Neural progenitor cell (in vitro differentiated cells): Measurements from ENCODE around the gene ENOSF1. TPM values are rescaled to one million over a fixed set of nuclear protein-coding genes. Genes with fewer than 3 reads are reported as not detected.
"Not testable (repeated sequence)": the region's sequence is repeated elsewhere in the genome, so short reads cannot be mapped to it uniquely, and the experiment has no call there.

Experiments
- DNase-seq: peaks from one replicate; pipeline ENCODE4 v3.0.0-alpha.2; 2016; ENCODE audit warnings: low spot score
- H2AFZ ChIP-seq: fragments of 200-600 bp; sonication (generic); replicated peaks from 2 replicates; pipeline ENCODE4 v1.6.1; 2016; ENCODE audit warnings: antibody characterized with exemption
- H3F3A ChIP-seq: fragments of 200-600 bp; sonication (generic); 2 replicates; pipeline ENCODE4 v1.6.1; 2016; ENCODE audit warnings: antibody characterized with exemption, low read depth
- H3K27ac ChIP-seq: fragments of 200-600 bp; sonication (generic); 2 replicates; pipeline ENCODE4 v1.5.1; 2016; ENCODE audit warnings: mild to moderate bottlenecking
- H3K27me3 ChIP-seq: fragments of 200-600 bp; sonication (generic); 2 replicates; pipeline ENCODE4 v1.6.1; 2016; ENCODE audit warnings: mild to moderate bottlenecking, moderate library complexity
- H3K36me3 ChIP-seq: fragments of 200-600 bp; sonication (generic); 2 replicates; pipeline ENCODE4 v1.5.1; 2016
- H3K4me1 ChIP-seq: fragments of 200-600 bp; sonication (generic); 2 replicates; pipeline ENCODE4 v1.6.1; 2016; ENCODE audit warnings: mixed run types
- H3K4me2 ChIP-seq: fragments of 200-600 bp; sonication (generic); 2 replicates; pipeline ENCODE4 v1.6.1; 2016
- H3K4me3 ChIP-seq: fragments of 200-600 bp; sonication (generic); 2 replicates; pipeline ENCODE4 v1.5.1; 2016
- H3K79me2 ChIP-seq: fragments of 200-600 bp; sonication (generic); 2 replicates; pipeline ENCODE4 v1.6.1; 2016; ENCODE audit warnings: low read depth
- H3K9ac ChIP-seq: fragments of 200-600 bp; sonication (generic); 2 replicates; pipeline ENCODE4 v1.6.1; 2016
- H3K9me3 ChIP-seq: fragments of 200-600 bp; sonication (generic); 2 replicates; pipeline ENCODE4 v1.5.1; 2016; ENCODE audit warnings: low read depth
- H4K20me1 ChIP-seq: fragments of 200-600 bp; sonication (generic); 2 replicates; pipeline ENCODE4 v1.6.1; 2016; ENCODE audit warnings: low read depth
- H3K27ac Mint-ChIP-seq: 3 replicates; pipeline ENCODE4 v1.8.0; 2021; ENCODE audit warnings: mixed read lengths
- H3K27me3 Mint-ChIP-seq: 2 replicates; pipeline ENCODE4 v1.8.0; 2022; ENCODE audit warnings: low read depth, mild to moderate bottlenecking, inconsistent platforms, moderate library complexity, mixed read lengths; ENCODE audit not compliant: insufficient read depth
- H3K36me3 Mint-ChIP-seq: 3 replicates; pipeline ENCODE4 v1.8.0; 2021; ENCODE audit warnings: mixed read lengths
- H3K4me1 Mint-ChIP-seq: 3 replicates; pipeline ENCODE4 v1.8.0; 2021; ENCODE audit warnings: mixed read lengths
- H3K4me3 Mint-ChIP-seq: 3 replicates; pipeline ENCODE4 v1.8.0; 2021; ENCODE audit warnings: mild to moderate bottlenecking, moderate library complexity, mixed read lengths
- H3K9me3 Mint-ChIP-seq: 3 replicates; pipeline ENCODE4 v1.8.0; 2020; ENCODE audit warnings: mixed read lengths
- CTCF ChIP-seq: fragments of 200-600 bp; sonication (generic); IDR thresholded peaks from 2 replicates; pipeline ENCODE4 v1.5.1; 2017; ENCODE audit warnings: antibody characterized with exemption, mild to moderate bottlenecking
- EZH2 ChIP-seq: fragments of 200-600 bp; sonication (generic); IDR thresholded peaks from 2 replicates; pipeline ENCODE4 v1.6.1; 2017; ENCODE audit warnings: antibody characterized with exemption, mild to moderate bottlenecking, moderate library complexity
- EZH2phosphoT487 ChIP-seq: fragments of 200-600 bp; sonication (generic); IDR thresholded peaks from 2 replicates; pipeline ENCODE4 v1.6.1; 2017; ENCODE audit warnings: antibody characterized with exemption
- total RNA-seq: library from RNA; depleted of rRNA; stranded (reverse); fragments of >200 nt; gene quantifications from 2 replicates; pipeline ENCODE4 v1.2.3, GENCODE V29; 2015; ENCODE audit warnings: low replicate concordance

The ENOSF1 gene
- total RNA-seq, 1 donor from 2014 or later = 29.7 TPM

- Histone ChIP-seq H3K4me3 (no peak overlapping the region), H3K9me3 (no peaks in the 10 kb centered on the region), H3K79me2 (no peaks in the 10 kb centered on the region), H3K9ac (no peak overlapping the region), H3K27ac (no peak overlapping the region), H3K36me3 (peaks cover 4% of the 10 kb centered on the region), H3K4me1 (no peaks in the 10 kb centered on the region), H3K4me2 (no peak overlapping the region), H3K27me3 (no peaks in the 10 kb centered on the region), H4K20me1 (no peaks in the 10 kb centered on the region), H2AFZ (no peak overlapping the region), H3F3A (no peaks in the 10 kb centered on the region)
- no peaks in the 10 kb centered on the region for H3K27me3 Mint-ChIP-seq
- peaks cover 38% of the 10 kb centered on the region for H3K36me3 Mint-ChIP-seq
- no peak for DNase-seq
- H3K9me3 Mint-ChIP-seq = no peaks in the 10 kb centered on the region
- no peaks in the 10 kb centered on the region for H3K4me1 Mint-ChIP-seq
- H3K27ac Mint-ChIP-seq = no peak overlapping the region
- no peak overlapping the region for H3K4me3 Mint-ChIP-seq
- TF ChIP-seq EZH2 = no peak
- TF ChIP-seq CTCF = no peak
- no peak for TF ChIP-seq EZH2phosphoT487
Measured at GRCh38 chr18:732371-732770, 19.9 kb upstream of the ENOSF1 start.

GRCh38 chr18:731185-731584 lies 18.8 kb upstream of the ENOSF1 start:
- no peak for TF ChIP-seq CTCF
- TF ChIP-seq EZH2phosphoT487 = no peak
- no peak for TF ChIP-seq EZH2
- no peaks in the 10 kb centered on the region for H3K36me3 ChIP-seq
- H3K4me1 Mint-ChIP-seq = no peaks in the 10 kb centered on the region
- H3K4me3 Mint-ChIP-seq = no peak overlapping the region
- H4K20me1 ChIP-seq = no peaks in the 10 kb centered on the region
- no peaks in the 10 kb centered on the region for H3F3A ChIP-seq
- DNase-seq = no peak
- H3K27me3 Mint-ChIP-seq = no peaks in the 10 kb centered on the region
- H3K4me3 ChIP-seq = no peak overlapping the region
- H3K27ac Mint-ChIP-seq = no peak overlapping the region
- H3K4me2 ChIP-seq = no peak overlapping the region
- H3K27ac ChIP-seq = no peak overlapping the region
- no peak overlapping the region for H2AFZ ChIP-seq
- H3K79me2 ChIP-seq = no peaks in the 10 kb centered on the region
- H3K27me3 ChIP-seq = no peaks in the 10 kb centered on the region
- H3K4me1 ChIP-seq = no peaks in the 10 kb centered on the region
- H3K36me3 Mint-ChIP-seq = peaks cover 34% of the 10 kb centered on the region
- H3K9me3 Mint-ChIP-seq = no peaks in the 10 kb centered on the region
- H3K9ac ChIP-seq = no peak overlapping the region
- H3K9me3 ChIP-seq = no peaks in the 10 kb centered on the region

- Histone ChIP-seq H3K9ac (no peak overlapping the region), H4K20me1 (no peaks in the 10 kb centered on the region), H3K36me3 (no peaks in the 10 kb centered on the region), H3F3A (no peaks in the 10 kb centered on the region), H3K4me2 (no peak overlapping the region), H3K27me3 (no peaks in the 10 kb centered on the region), H2AFZ (no peak overlapping the region), H3K9me3 (no peaks in the 10 kb centered on the region), H3K4me3 (no peak overlapping the region), H3K79me2 (no peaks in the 10 kb centered on the region), H3K27ac (no peak overlapping the region), H3K4me1 (no peaks in the 10 kb centered on the region)
- H3K36me3 Mint-ChIP-seq = peaks cover 36% of the 10 kb centered on the region
- no peaks in the 10 kb centered on the region for H3K4me1 Mint-ChIP-seq
- H3K4me3 Mint-ChIP-seq = no peak overlapping the region
- H3K27me3 Mint-ChIP-seq = no peaks in the 10 kb centered on the region
- H3K27ac Mint-ChIP-seq = no peak overlapping the region
- no peak for DNase-seq
- no peak for TF ChIP-seq CTCF
- TF ChIP-seq EZH2 = no peak
- TF ChIP-seq EZH2phosphoT487 = no peak
- H3K9me3 Mint-ChIP-seq = no peaks in the 10 kb centered on the region
Measured at GRCh38 chr18:730692-731091, 18.3 kb upstream of the ENOSF1 start.

GRCh38 chr18:730120-730519 lies 17.7 kb upstream of the ENOSF1 start:
- H3K9ac ChIP-seq, H3K4me3 ChIP-seq, H3K27me3 Mint-ChIP-seq, H3K4me3 Mint-ChIP-seq, H3K27ac Mint-ChIP-seq, H3K27ac ChIP-seq, H3K9me3 ChIP-seq, H3K4me1 ChIP-seq, H3K9me3 Mint-ChIP-seq, H3K27me3 ChIP-seq, H3F3A ChIP-seq, H3K4me1 Mint-ChIP-seq, H3K36me3 ChIP-seq, H3K4me2 ChIP-seq, H2AFZ ChIP-seq, H3K79me2 ChIP-seq, H4K20me1 ChIP-seq: not testable (repeated sequence)
- peaks cover 34% of the 10 kb centered on the region for H3K36me3 Mint-ChIP-seq
- DNase-seq = peak; percentile 41
- TF ChIP-seq CTCF = peak; percentile 42
